Neuronal stem cell (in vitro differentiated cells): Measurements from ENCODE around the gene EEF1AKMT2.
"Not testable (repeated sequence)": the region's sequence is repeated elsewhere in the genome, so short reads cannot be mapped to it uniquely, and the experiment has no call there.

Source experiments
- DNase-seq: peaks from one replicate; pipeline ENCODE4 v3.0.0-alpha.2; 2013; ENCODE audit warnings: low spot score
- H2AFZ ChIP-seq: one replicate; pipeline ENCODE4 v1.6.1; 2013; ENCODE audit warnings: mild to moderate bottlenecking, low read length, inconsistent platforms
- H2AK5ac ChIP-seq: 2 replicates; pipeline ENCODE4 v1.6.1; 2013; ENCODE audit warnings: low read depth, mild to moderate bottlenecking, inconsistent platforms, low read length, moderate library complexity, mixed read lengths
- H2BK120ac ChIP-seq: 2 replicates; pipeline ENCODE4 v1.6.1; 2013; ENCODE audit warnings: low read depth, mild to moderate bottlenecking, inconsistent platforms, low read length, moderate library complexity, mixed read lengths
- H2BK12ac ChIP-seq: one replicate; pipeline ENCODE4 v1.6.1; 2013; ENCODE audit warnings: low read length, inconsistent platforms
- H2BK15ac ChIP-seq: 2 replicates; pipeline ENCODE4 v1.6.1; 2013; ENCODE audit warnings: mild to moderate bottlenecking, low read length, inconsistent platforms, mixed read lengths
- H2BK5ac ChIP-seq: one replicate; pipeline ENCODE4 v1.6.1; 2013; ENCODE audit warnings: inconsistent platforms, mild to moderate bottlenecking, low read length, moderate library complexity
- H3K14ac ChIP-seq: one replicate; pipeline ENCODE4 v1.6.1; 2013; ENCODE audit warnings: low read length, inconsistent platforms
- H3K18ac ChIP-seq: 2 replicates; pipeline ENCODE4 v1.6.1; 2013; ENCODE audit warnings: low read length, inconsistent platforms
- H3K23ac ChIP-seq: 2 replicates; pipeline ENCODE4 v1.6.1; 2013; ENCODE audit warnings: low read depth, mild to moderate bottlenecking, mixed read lengths, low read length, inconsistent platforms; ENCODE audit not compliant: poor library complexity
- H3K27ac ChIP-seq: replicated peaks from 3 replicates; pipeline ENCODE4 v1.5.1; 2013; ENCODE audit warnings: low read length, inconsistent platforms
- H3K27me3 ChIP-seq, 3 experiments: 2 replicates each; pipeline ENCODE4 v1.6.1; 2013; ENCODE audit warnings: low read length in 3 of 3, mild to moderate bottlenecking in 2 of 3, inconsistent platforms in 1 of 3, low read depth in 1 of 3, mixed read lengths in 1 of 3, moderate library complexity in 1 of 3; ENCODE audit not compliant: control insufficient read depth in 3 of 3, insufficient read depth in 3 of 3
- H3K36me3 ChIP-seq, 2 donors: replicated peaks in 1 of 2; 2 replicates each; pipeline ENCODE4 v1.6.1; 2013; ENCODE audit warnings: low read length in 2 of 2; ENCODE audit not compliant: control insufficient read depth in 2 of 2, insufficient read depth in 2 of 2
- H3K4ac ChIP-seq: 2 replicates; pipeline ENCODE4 v1.6.1; 2013; ENCODE audit warnings: inconsistent platforms, mild to moderate bottlenecking, low read length, moderate library complexity
- H3K4me1 ChIP-seq, 2 donors: 1 replicate in 1 of 2; 2 replicates in 1 of 2; pipeline ENCODE4 v1.6.1; 2013; ENCODE audit warnings: low read length in 2 of 2, low read depth in 1 of 2; ENCODE audit not compliant: control insufficient read depth in 2 of 2, insufficient read depth in 1 of 2
- H3K4me2 ChIP-seq: one replicate; pipeline ENCODE4 v1.6.1; 2013; ENCODE audit warnings: mild to moderate bottlenecking, low read length, inconsistent platforms; ENCODE audit not compliant: insufficient read depth, poor library complexity, severe bottlenecking
- H3K4me3 ChIP-seq, 2 donors: 2 replicates each; pipeline ENCODE4 v1.5.1; 2013; ENCODE audit warnings: low read length in 2 of 2, mild to moderate bottlenecking in 2 of 2, inconsistent platforms in 1 of 2, moderate library complexity in 1 of 2
- H3K79me1 ChIP-seq: one replicate; pipeline ENCODE4 v1.6.1; 2013; ENCODE audit warnings: low read depth, mild to moderate bottlenecking, inconsistent platforms, low read length, moderate library complexity
- H3K9ac ChIP-seq: one replicate; pipeline ENCODE4 v1.6.1; 2013; ENCODE audit warnings: mild to moderate bottlenecking, low read depth, low read length, inconsistent platforms; ENCODE audit not compliant: poor library complexity
- H3K9me3 ChIP-seq, 2 donors: replicated peaks in 1 of 2; 2 replicates each; pipeline versions ENCODE3 to v1.6.1; 2013; ENCODE audit warnings: low read length in 2 of 2, mild to moderate bottlenecking in 2 of 2, inconsistent platforms in 1 of 2, low read depth in 1 of 2, mixed read lengths in 1 of 2, moderate library complexity in 1 of 2; ENCODE audit not compliant: control insufficient read depth in 2 of 2, insufficient read depth in 1 of 2
- H4K8ac ChIP-seq: one replicate; pipeline ENCODE4 v1.6.1; 2013; ENCODE audit warnings: low read depth, mild to moderate bottlenecking, inconsistent platforms, low read length, moderate library complexity
- H4K91ac ChIP-seq: one replicate; pipeline ENCODE4 v1.6.1; 2013; ENCODE audit warnings: low read length, low read depth, mild to moderate bottlenecking, inconsistent platforms; ENCODE audit not compliant: poor library complexity
- WGBS, 2 donors: extraction: QIAGEN DNeasy Blood & Tissue Kit; methylation state at CpG; one replicate each; pipeline ENCODE4 v1.1.7; 2013; ENCODE audit warnings: missing lambda C conversion rate in 2 of 2, mixed read lengths in 1 of 2; ENCODE audit not compliant: insufficient read length in 2 of 2, insufficient replicate concordance in 1 of 2; ENCODE audit errors: extremely low coverage in 2 of 2; 5-methylcytosine and 5-hydroxymethylcytosine counted together

The EEF1AKMT2 gene

GRCh38 chr10:124824932-124825331 is 33.2 kb upstream of the EEF1AKMT2 start:
- H3K4me3 ChIP-seq, H3K79me1 ChIP-seq, H2AFZ ChIP-seq, H2BK12ac ChIP-seq, H2BK120ac ChIP-seq, H3K18ac ChIP-seq, H3K14ac ChIP-seq, H3K27me3 ChIP-seq, H3K4ac ChIP-seq, H4K8ac ChIP-seq, H2AK5ac ChIP-seq, H3K9ac ChIP-seq, H2BK15ac ChIP-seq, H3K4me1 ChIP-seq, H3K4me2 ChIP-seq, H2BK5ac ChIP-seq, DNase-seq, H3K23ac ChIP-seq, H3K27ac ChIP-seq, H3K9me3 ChIP-seq, H4K91ac ChIP-seq: not testable (repeated sequence)
- peaks cover 11 to 58% of the 10 kb centered on the region in 2 donors for H3K36me3 ChIP-seq
- WGBS, 2 donors: no CpG with 5 or more reads among the region's 7 CpGs

GRCh38 chr10:124824507-124824906 is 32.8 kb upstream of the EEF1AKMT2 start:
- Histone ChIP-seq H2BK5ac (no peak overlapping the region), H2AFZ (no peak overlapping the region), H4K91ac (no peak overlapping the region), H3K36me3 (peaks cover 11 to 58% of the 10 kb centered on the region in 2 donors), H3K4ac (no peak overlapping the region), H3K23ac (no peak overlapping the region), H3K14ac (no peak overlapping the region), H3K4me2 (no peak overlapping the region), H3K4me3 (no peak overlapping the region), H2BK15ac (no peak overlapping the region), H3K9ac (no peak overlapping the region), H2BK120ac (no peak overlapping the region), H3K79me1 (no peaks in the 10 kb centered on the region), H3K9me3 (no peaks in the 10 kb centered on the region), H3K27ac (no peak overlapping the region), H2BK12ac (no peak overlapping the region), H4K8ac (no peak overlapping the region), H3K18ac (no peak overlapping the region), H3K4me1 (no peaks in the 10 kb centered on the region), H2AK5ac (no peak overlapping the region), H3K27me3 (no peaks in the 10 kb centered on the region)
- no CpG with 5 or more reads among the region's 1 CpG for WGBS, 2 donors
- DNase-seq: no peak

- H3K4me3 ChIP-seq: no peak overlapping the region
- H3K4me1 ChIP-seq: no peaks in the 10 kb centered on the region
- H2BK12ac ChIP-seq: no peak overlapping the region
- peaks cover 5 to 56% of the 10 kb centered on the region in 2 donors for H3K36me3 ChIP-seq
- WGBS, 2 donors: no CpG with 5 or more reads among the region's 4 CpGs
- no peak overlapping the region for H3K4ac ChIP-seq
- no peak overlapping the region for H3K23ac ChIP-seq
- no peak overlapping the region for H4K91ac ChIP-seq
- no peak overlapping the region for H2BK120ac ChIP-seq
- H4K8ac ChIP-seq: no peak overlapping the region
- DNase-seq: no peak
- no peaks in the 10 kb centered on the region for H3K9me3 ChIP-seq
- no peaks in the 10 kb centered on the region for H3K79me1 ChIP-seq
- no peak overlapping the region for H2BK5ac ChIP-seq
- H2AFZ ChIP-seq: no peak overlapping the region
- H3K18ac ChIP-seq: no peak overlapping the region
- H2AK5ac ChIP-seq: no peak overlapping the region
- no peak overlapping the region for H3K27ac ChIP-seq
- H3K27me3 ChIP-seq: no peaks in the 10 kb centered on the region
- no peak overlapping the region for H3K4me2 ChIP-seq
- no peak overlapping the region for H2BK15ac ChIP-seq
- no peak overlapping the region for H3K9ac ChIP-seq
- H3K14ac ChIP-seq: no peak overlapping the region
Observed at GRCh38 chr10:124821520-124821919, 29.8 kb upstream of the EEF1AKMT2 start.

GRCh38 chr10:124820121-124820520 is 28.4 kb upstream of the EEF1AKMT2 start:
- Histone ChIP-seq H2AK5ac (no peak overlapping the region), H3K36me3 (peaks cover 3 to 55% of the 10 kb centered on the region in 2 donors), H2AFZ (no peak overlapping the region), H3K27me3 (no peaks in the 10 kb centered on the region), H3K14ac (no peak overlapping the region), H4K91ac (no peak overlapping the region), H4K8ac (no peak overlapping the region), H3K23ac (no peak overlapping the region), H2BK15ac (no peak overlapping the region), H3K4me2 (no peak overlapping the region), H3K9ac (no peak overlapping the region), H3K27ac (no peak overlapping the region), H2BK12ac (no peak overlapping the region), H3K9me3 (no peaks in the 10 kb centered on the region), H2BK120ac (no peak overlapping the region), H2BK5ac (no peak overlapping the region), H3K79me1 (no peaks in the 10 kb centered on the region), H3K4me3 (no peak overlapping the region), H3K4me1 (no peaks in the 10 kb centered on the region), H3K4ac (no peak overlapping the region), H3K18ac (no peak overlapping the region)
- no CpG with 5 or more reads among the region's 2 CpGs for WGBS, 2 donors
- DNase-seq: no peak
